GOT3 (cell line): ENCODE results near the gene S100A3.

Experiments used
- DNase-seq: peaks from one replicate; lab custom pipeline; 2025; ENCODE audit warnings: mixed read lengths; lab: John Stamatoyannopoulos, UW

S100A3 gene

DNA sequence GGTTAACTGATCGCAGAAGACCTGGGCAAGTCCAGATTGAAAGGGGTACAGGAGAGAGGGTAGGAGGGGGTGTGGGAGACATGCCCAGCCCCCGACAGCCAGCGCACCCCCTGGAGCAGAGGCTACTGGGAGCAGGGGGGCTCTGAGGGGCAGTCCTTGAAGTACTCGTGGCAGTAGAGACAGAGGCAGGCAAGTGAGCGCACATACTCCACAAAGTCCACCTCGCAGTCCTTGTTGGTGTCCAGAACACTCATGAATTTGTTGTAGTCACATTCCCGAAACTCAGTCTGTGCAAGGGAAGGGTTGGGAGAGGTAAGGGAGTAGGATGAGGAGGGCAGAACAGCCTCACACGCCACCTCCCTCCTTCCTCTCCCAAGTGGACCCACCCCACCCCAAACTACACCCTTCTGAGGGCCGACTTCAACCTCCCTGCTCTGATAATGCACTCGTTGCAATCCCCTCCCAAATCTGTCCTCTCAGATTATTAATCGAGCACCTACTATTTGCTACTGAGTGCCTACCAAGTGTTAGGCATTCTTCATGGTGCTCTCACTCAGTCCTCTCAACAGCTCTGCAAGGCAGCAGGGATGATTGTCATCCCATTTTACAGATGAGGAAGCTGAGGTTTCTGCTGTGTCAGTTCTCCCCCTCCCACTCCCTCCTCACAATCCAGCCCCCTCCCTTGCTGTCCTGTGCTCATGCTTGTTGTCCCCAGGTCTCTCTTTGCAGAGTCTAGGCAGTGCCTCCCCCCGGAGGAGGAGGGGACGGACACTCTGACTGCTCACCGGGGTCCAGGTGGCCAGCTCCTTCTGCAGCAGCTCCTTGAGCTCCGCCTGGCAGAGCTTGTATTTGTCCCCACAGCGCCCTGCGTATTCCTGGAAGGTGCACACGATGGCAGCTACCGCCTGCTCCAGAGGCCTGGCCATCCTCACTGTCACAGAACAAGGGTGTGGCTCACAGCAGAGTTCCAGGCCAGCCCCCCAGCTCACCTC is 1.2 kb downstream of the S100A3 start:
- DNase-seq: no peak

DNA sequence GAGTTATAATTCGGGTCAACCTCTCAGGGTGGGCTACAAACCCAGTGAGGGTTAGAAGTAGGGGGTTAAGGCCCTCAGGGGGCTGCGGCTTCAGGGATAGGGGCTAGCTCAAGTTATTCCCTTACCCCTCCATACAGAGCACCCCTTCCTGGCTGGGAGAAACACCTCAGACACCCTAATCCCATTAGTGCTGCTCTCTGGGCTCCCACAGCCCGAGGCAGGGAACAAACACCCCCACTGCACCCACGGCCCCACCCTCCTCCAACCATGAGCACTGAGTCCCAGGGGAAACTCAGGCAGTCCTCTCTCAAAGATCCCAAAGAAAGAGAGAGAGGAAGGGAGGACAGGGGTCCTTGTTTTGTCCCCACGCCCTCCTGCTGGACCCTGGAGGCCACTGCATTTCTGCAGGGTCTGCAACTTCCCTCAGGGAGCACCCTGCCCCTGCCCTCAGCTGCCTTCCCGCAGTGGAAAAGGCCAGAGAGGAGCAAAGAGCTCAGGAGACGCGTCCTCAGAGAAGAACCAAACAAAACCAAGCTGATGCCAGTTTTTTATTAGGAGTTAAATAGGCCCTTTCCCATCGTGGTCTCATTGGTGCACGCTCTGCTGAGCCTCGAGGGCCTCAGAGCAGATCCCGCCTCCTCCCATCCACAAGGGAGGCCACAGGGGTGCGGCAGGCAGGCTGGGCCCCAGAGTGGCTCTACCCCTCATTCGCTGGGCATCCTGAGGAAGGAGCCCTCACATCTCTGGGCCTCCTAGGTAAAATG is 2.1 kb downstream of the S100A3 start:
- no peak for DNase-seq

- no peak for DNase-seq
Observed at GRCh38 chr1:153546371-153546770, 2.7 kb downstream of the S100A3 start.

DNA sequence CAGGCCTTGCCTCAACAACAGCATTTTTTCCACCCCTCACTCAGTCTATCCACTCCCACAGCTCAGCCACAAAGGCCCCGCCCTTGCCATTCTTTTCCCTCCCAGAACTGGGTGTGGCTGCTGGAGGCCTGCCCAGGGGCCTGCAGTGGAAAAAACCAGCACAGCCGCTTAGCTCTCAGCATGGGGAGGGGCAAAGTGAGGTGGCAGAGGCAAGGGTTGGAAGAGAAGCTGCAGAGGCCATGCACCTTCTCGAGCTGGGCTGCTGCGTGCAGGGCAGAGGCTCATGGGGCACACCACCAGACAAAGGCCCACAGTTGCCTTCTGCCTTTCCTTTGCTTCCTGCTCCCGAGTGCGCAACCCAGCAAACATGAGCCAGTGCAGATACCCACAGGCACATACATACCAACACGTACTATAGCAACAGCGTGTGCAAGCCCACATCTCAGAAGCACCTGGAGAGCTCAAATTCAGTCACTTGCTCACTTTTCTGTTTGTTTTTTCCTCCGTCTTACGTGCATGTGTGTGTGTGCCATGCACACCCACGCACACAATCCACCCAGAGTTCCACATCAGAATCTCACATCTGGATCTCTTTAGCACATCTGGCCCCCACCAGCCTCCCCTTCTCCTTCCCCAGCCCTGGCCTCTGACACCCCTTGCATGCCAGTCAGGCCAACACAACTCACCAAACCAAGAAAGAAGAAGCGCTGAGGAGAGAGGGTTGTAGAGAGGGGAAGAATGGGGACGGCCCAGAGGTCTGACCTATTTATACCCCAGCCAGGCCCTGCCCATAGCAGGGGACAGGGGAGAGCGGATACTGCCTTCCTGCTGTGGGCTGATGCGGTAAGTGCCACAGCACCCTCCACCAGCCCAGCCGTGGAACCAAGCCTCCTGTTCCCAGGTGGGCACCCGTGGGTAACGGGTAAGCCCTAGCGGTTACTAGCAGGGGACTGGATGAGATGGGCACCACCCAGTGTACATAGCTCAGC is 3.7 kb downstream of the S100A3 start, which contains the start of gene S100A4:
TSS of gene S100A4 (minus strand) at position 740 of the 989 bp plus-strand sequence. CDS start 1,012 bp downstream, outside the sequence.
- peak; percentile 68 for DNase-seq

DNA sequence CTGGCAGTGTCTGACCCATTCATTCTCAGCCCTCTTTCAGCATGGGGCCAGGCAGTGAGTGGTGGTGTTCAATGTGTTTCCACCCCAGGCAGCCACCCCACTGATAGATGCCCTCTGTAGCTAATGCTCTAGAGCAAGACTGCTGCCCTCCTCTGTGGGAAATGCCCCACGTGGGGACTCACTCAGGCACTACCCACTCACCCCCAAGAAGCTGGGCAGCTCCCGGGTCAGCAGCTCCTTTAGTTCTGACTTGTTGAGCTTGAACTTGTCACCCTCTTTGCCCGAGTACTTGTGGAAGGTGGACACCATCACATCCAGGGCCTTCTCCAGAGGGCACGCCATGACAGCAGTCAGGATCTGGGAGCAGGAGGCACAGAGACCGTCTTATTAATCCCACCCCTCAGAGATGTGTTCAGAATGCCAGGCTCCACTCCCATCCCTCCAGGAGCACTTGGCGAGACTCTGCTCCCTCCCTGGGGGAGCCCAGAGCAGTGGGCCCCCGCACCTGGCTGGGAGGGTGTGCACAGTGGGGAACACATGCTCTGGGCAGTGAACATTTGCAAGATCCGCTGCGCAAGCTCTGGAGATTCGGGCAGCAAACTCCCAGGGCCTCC is 4.5 kb downstream of the S100A3 start:
- no peak for DNase-seq

- DNase-seq: no peak
Observed at GRCh38 chr1:153543736-153544135, 5.3 kb downstream of the S100A3 start.

GRCh38 chr1:153542956-153543711 is 5.9 kb downstream of the S100A3 start:
- no peak for DNase-seq

DNA sequence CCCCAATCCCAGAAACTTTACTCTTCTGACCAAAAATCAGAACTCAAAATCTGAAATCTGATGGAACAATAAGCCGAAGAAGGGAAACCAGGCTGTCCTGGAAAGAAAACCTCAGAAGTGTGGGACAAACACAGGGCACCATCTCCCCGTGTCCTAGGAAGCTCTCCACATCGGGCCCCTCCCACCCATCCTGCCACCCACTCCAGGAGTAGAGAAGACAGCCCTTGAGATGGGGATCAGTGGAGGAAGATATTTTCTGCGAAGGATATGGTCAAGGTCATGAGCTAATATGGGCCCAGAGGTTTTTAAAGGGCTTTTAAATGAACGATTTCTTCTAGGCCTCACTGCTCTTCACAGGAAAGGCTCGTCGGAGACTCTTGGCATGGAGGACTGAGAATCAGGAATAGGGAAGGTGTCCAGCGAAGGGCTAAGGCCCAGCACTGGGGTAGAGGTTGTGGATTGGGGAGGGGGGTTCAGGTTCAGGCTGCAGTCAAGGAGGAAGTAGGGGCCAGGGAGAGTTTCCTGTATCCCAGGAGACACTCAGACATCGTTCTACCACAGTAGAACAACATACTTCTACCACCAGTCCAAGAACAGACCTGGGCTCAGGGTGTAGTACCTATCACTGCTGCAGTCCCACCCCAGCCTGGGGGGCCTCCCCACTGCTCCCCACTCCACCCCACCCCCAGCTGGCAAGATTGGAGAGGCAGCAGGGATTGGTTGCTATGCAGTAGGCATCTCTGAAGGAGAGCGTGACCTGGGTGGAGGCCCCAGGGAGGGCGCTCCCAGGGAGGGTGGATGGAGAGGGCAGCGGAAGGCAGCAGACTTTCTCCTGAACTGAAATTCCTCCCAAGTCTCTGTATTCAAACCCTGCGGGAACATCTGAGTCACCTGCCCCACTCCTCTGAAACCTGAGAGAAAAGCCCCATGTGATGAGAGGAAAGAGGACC is 7.1 kb downstream of the S100A3 start:
- no peak for DNase-seq

GRCh38 chr1:153540394-153541361 is 8.4 kb downstream of the S100A3 start, which contains the start of gene S100A5:
TSS of gene S100A5 (minus strand) at chr1:153540934. CDS start at chr1:153540191, 743 bp downstream.
- no peak for DNase-seq

DNA sequence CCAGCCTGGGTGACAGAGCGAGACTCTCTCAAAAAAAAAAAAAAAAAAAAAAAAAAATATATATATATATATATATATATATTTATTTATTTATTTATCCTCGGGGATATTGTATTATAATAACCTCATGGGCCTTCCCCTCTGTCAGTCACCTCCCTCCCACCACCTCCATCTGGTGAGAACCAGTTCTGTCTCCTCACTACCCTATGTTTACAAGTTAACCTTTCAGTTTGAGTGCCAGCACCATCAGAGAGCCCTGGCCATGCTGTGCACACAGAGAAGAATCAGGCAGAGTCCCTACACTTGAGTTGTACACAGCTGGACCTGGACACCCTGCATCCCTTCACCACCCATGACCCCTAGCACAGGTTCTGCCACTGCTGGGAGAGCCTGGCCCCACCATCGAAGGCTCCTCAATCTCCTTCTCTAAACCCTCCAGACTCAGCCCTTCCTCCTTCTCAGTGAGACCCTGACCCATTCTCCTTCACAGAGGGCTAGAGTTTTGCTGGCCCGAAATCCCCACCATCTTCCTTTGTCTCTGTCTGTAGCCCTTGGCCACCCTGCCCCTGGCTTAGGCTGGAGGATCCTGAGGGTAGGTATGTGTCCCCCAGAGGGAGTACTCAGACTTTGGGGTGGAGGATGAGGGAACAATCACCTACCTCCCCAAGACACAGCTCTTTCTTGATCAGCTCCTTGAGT is 9.5 kb downstream of the S100A3 start:
- DNase-seq: no peak

- DNase-seq: no peak
Observed at GRCh38 chr1:153538315-153538821, 10.7 kb downstream of the S100A3 start.

GRCh38 chr1:153537376-153537730 is 11.7 kb downstream of the S100A3 start:
- DNase-seq: no peak

- DNase-seq: no peak
Observed at GRCh38 chr1:153536671-153537375, 12.2 kb downstream of the S100A3 start.

DNA sequence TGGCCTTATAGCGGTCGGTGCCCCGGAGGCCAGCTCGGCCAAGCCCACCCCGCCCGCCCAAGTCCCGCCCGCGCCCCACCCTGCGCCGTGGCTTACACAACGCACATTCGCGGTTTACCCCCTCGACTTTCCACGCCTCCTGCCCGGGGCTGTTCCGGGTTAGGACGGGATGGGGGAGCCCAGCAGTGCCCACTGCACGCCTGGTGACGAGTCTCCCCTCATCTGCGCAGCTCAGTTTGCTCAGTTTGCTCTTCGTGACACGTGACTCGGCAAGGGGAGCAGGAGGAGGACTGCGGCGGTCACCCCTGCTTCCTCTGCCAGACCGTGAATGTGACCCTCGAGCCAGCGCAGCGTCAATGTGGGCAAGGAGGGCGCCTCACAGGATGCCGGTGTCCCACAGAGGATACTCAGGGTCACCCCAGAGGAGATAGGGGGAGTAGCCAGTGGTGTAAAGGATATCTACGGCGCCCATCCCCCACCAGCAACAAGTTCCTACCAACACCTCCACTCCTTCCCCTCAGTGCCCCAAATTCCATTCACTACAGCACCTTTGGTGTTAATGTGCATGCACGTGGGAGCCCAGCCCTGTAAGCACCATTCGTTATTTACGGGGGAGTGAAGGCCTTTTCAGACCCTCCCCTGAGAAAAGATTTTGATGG is 12.9 kb downstream of the S100A3 start:
- peak; percentile 66 for DNase-seq

GRCh38 chr1:153535242-153536011 is 13.6 kb downstream of the S100A3 start, which contains the start of gene S100A6:
TSS of gene S100A6 (minus strand) at chr1:153535991. CDS start at chr1:153535339, 652 bp downstream.
- DNase-seq: peak; percentile 23
